ENCODE data around the gene SRP68. TPM values are rescaled to one million over a fixed set of nuclear protein-coding genes. Genes with fewer than 3 reads are reported as not detected.

Gene SRP68
- total RNA-seq, 1 donor from 2014 or later: 31.7 TPM

- peaks cover 35% of the 10 kb centered on the region for H3F3A ChIP-seq (ENCODE audit: low read depth)
- Mint-ChIP-seq H3K27ac (no peak overlapping the region), H3K36me3 (no peaks in the 10 kb centered on the region), H3K27me3 (ENCODE audit: insufficient read depth, low read depth) (peaks cover 67% of the 10 kb centered on the region), H3K9me3 (no peaks in the 10 kb centered on the region), H3K4me1 (peaks cover 21% of the 10 kb centered on the region), H3K4me3 (peak overlapping the region; percentile 66)
- no peaks in the 10 kb centered on the region for H3K36me3 ChIP-seq
- no peak overlapping the region for H2AFZ ChIP-seq (replicated peaks)
- no peaks in the 10 kb centered on the region for H3K9me3 ChIP-seq (ENCODE audit: low read depth)
- H3K4me3 ChIP-seq: peak overlapping the region; percentile 52
- peak overlapping the region; percentile 91 for H3K4me2 ChIP-seq
- H3K27me3 ChIP-seq: peaks cover 80% of the 10 kb centered on the region
- H3K9ac ChIP-seq: no peak overlapping the region
- peaks cover 44% of the 10 kb centered on the region for H3K4me1 ChIP-seq
- peak; percentile 54 for DNase-seq (ENCODE audit: low spot score)
- peaks cover 2% of the 10 kb centered on the region for H3K79me2 ChIP-seq (ENCODE audit: low read depth)
- H3K27ac ChIP-seq: no peak overlapping the region
- peaks cover 44% of the 10 kb centered on the region for H4K20me1 ChIP-seq (ENCODE audit: low read depth)
- TF ChIP-seq EZH2phosphoT487 (IDR thresholded peaks at IDR 0.05): peak; percentile 92
- no peak for TF ChIP-seq CTCF (IDR thresholded peaks at IDR 0.05)
- peak; percentile 95 for TF ChIP-seq EZH2 (IDR thresholded peaks at IDR 0.05)
Observed at GRCh38 chr17:76076765-76077583, 4.7 kb upstream of the SRP68 start.

GRCh38 chr17:76076146-76076764, 3.9 kb upstream of the SRP68 start:
- peaks cover 28% of the 10 kb centered on the region for H3K4me1 Mint-ChIP-seq
- H3K4me2 ChIP-seq: peak overlapping the region; percentile 91
- H3K36me3 Mint-ChIP-seq: no peaks in the 10 kb centered on the region

More at GRCh38 chr17:76076146-76076764, 3.9 kb upstream of the SRP68 start:
- H3K9me3 Mint-ChIP-seq: no peaks in the 10 kb centered on the region
- TF ChIP-seq CTCF (IDR thresholded peaks at IDR 0.05) (no peak), EZH2 (IDR thresholded peaks at IDR 0.05) (no peak), EZH2phosphoT487 (IDR thresholded peaks at IDR 0.05) (no peak)
- peak overlapping the region; percentile 48 for H3K4me3 Mint-ChIP-seq
- Histone ChIP-seq H3K4me3 (peak overlapping the region; percentile 52), H3F3A (ENCODE audit: low read depth) (peaks cover 30% of the 10 kb centered on the region), H3K9me3 (ENCODE audit: low read depth) (no peaks in the 10 kb centered on the region), H3K27ac (no peak overlapping the region), H4K20me1 (ENCODE audit: low read depth) (peaks cover 51% of the 10 kb centered on the region), H3K36me3 (no peaks in the 10 kb centered on the region), H3K4me1 (peaks cover 47% of the 10 kb centered on the region), H3K9ac (no peak overlapping the region), H3K27me3 (peaks cover 80% of the 10 kb centered on the region), H3K79me2 (ENCODE audit: low read depth) (peaks cover 9% of the 10 kb centered on the region), H2AFZ (replicated peaks) (no peak overlapping the region)
- no peak overlapping the region for H3K27ac Mint-ChIP-seq
- DNase-seq (ENCODE audit: low spot score): peak; percentile 39
- H3K27me3 Mint-ChIP-seq (ENCODE audit: insufficient read depth, low read depth): peaks cover 67% of the 10 kb centered on the region

Data from neural progenitor cell (in vitro differentiated cells).